ENCODE data around the gene MACF1.
"Not testable (repeated sequence)": the region's sequence is repeated elsewhere in the genome, so short reads cannot be mapped to it uniquely, and the experiment has no call there.

MACF1 gene

DNA sequence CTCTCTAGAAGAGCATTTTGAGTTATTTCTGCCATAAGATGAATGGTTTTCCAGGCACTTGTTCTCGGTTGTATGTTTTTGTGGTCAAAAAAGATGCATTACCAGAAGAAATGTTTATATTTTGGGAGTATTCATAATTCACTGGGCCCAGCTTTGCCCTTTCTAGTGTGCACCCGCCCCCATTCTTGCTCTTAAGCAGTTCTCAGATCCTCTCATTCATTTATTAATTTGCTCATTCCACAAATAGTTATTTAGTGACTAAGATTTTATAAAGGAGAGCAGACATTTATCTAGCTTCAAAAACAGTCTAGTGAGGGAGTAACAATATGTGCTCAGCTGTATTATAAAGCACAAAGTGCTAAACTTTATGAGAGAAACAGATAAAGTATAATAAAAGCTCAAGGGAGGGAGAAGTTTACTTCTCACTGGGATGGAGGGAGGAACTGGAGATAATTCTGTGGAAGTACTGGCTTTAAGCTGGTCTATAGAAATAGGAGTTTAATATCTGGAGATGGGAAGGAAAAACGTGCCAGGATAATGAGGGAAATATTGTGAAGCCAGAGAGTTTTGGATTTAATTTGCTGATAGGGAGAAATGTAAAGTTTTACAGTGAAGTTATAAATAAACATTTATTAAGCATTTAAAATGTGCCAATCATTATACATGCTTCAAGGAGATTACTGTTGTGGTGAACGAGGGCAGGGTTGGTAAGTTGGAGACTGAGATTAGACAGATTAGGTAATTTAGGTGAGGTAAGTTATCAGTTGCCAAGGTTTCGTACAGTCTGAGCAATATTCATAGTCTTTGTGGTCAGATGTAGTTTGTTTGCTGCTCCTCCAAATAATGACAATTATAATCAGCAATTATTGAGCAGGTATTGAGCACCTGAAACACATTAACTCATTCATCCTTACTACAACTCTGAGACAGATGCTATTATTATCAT, 9.1 kb upstream of the MACF1 start:
- TF ChIP-seq, protein P1, sequence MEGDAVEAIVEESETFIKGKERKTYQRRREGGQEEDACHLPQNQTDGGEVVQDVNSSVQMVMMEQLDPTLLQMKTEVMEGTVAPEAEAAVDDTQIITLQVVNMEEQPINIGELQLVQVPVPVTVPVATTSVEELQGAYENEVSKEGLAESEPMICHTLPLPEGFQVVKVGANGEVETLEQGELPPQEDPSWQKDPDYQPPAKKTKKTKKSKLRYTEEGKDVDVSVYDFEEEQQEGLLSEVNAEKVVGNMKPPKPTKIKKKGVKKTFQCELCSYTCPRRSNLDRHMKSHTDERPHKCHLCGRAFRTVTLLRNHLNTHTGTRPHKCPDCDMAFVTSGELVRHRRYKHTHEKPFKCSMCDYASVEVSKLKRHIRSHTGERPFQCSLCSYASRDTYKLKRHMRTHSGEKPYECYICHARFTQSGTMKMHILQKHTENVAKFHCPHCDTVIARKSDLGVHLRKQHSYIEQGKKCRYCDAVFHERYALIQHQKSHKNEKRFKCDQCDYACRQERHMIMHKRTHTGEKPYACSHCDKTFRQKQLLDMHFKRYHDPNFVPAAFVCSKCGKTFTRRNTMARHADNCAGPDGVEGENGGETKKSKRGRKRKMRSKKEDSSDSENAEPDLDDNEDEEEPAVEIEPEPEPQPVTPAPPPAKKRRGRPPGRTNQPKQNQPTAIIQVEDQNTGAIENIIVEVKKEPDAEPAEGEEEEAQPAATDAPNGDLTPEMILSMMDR (IDR thresholded peaks at IDR 0.05; ENCODE audit: insufficient read depth, low read length, poor library complexity, severe bottlenecking), result no peak
- peak; percentile 47 for DNase-seq (ENCODE audit: extremely low read depth, insufficient read length)
- Histone ChIP-seq H3K4me3 (replicated peaks; ENCODE audit: low read depth, low read length) (no peak overlapping the region), H3K36me3 (ENCODE audit: control insufficient read depth, insufficient read depth, low read length) (no peaks in the 10 kb centered on the region), H3K27me3 (replicated peaks; ENCODE audit: control insufficient read depth, insufficient read depth, low read length) (no peaks in the 10 kb centered on the region)

GRCh38 chr1:39196244-39197215, 8.0 kb upstream of the MACF1 start:
- peak; percentile 53 for DNase-seq (ENCODE audit: extremely low read depth, insufficient read length)
- Histone ChIP-seq H3K4me3 (replicated peaks; ENCODE audit: low read depth, low read length) (no peak overlapping the region; the same call in 1 of the 2 replicates), H3K27me3 (replicated peaks; ENCODE audit: control insufficient read depth, insufficient read depth, low read length) (no peaks in the 10 kb centered on the region)

DNA sequence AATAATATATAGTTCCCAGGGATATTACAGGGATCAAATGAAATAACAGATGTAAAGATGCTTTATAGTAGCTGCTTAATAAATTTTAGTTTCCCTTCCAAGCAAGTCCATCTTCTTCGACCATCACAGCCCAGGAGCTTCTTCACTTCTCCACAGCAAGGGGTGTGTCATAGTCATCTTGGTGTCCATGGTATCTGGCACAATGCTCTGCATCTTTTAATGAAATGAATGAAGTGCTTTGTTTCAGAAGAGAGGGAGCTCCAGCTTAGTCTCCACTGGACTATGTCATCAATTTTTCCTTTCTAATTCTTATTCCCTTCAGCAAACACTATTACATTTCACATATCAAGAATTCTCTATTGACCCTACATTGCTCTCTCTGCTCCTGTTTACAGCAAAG, 4.9 kb upstream of the MACF1 start:
- H3K27me3 ChIP-seq (replicated peaks; ENCODE audit: control insufficient read depth, insufficient read depth, low read length), result no peaks in the 10 kb centered on the region
- no peak overlapping the region for H3K4me3 ChIP-seq (replicated peaks; ENCODE audit: low read depth, low read length)
- H3K36me3 ChIP-seq (ENCODE audit: control insufficient read depth, insufficient read depth, low read length), result no peaks in the 10 kb centered on the region
- TF ChIP-seq, protein P1 (IDR thresholded peaks at IDR 0.05; ENCODE audit: insufficient read depth, low read length, poor library complexity, severe bottlenecking), result no peak
- DNase-seq (ENCODE audit: extremely low read depth, insufficient read length), result no peak

More at GRCh38 chr1:39196244-39197215, 8.0 kb upstream of the MACF1 start:
- TF ChIP-seq, protein P1 (IDR thresholded peaks at IDR 0.05; ENCODE audit: insufficient read depth, low read length, poor library complexity, severe bottlenecking), result no peak
- no peaks in the 10 kb centered on the region for H3K36me3 ChIP-seq (ENCODE audit: control insufficient read depth, insufficient read depth, low read length)

GRCh38 chr1:39205102-39205780, 746 bp downstream of the MACF1 start:
- TF ChIP-seq, protein P1 (IDR thresholded peaks at IDR 0.05; ENCODE audit: insufficient read depth, low read length, poor library complexity, severe bottlenecking), result no peak
- no peak for DNase-seq (ENCODE audit: extremely low read depth, insufficient read length)
- H3K4me3 ChIP-seq (replicated peaks; ENCODE audit: low read depth, low read length), result peak overlapping the region; percentile 43
- no peaks in the 10 kb centered on the region for H3K27me3 ChIP-seq (replicated peaks; ENCODE audit: control insufficient read depth, insufficient read depth, low read length)
- H3K36me3 ChIP-seq (ENCODE audit: control insufficient read depth, insufficient read depth, low read length), result no peaks in the 10 kb centered on the region

DNA sequence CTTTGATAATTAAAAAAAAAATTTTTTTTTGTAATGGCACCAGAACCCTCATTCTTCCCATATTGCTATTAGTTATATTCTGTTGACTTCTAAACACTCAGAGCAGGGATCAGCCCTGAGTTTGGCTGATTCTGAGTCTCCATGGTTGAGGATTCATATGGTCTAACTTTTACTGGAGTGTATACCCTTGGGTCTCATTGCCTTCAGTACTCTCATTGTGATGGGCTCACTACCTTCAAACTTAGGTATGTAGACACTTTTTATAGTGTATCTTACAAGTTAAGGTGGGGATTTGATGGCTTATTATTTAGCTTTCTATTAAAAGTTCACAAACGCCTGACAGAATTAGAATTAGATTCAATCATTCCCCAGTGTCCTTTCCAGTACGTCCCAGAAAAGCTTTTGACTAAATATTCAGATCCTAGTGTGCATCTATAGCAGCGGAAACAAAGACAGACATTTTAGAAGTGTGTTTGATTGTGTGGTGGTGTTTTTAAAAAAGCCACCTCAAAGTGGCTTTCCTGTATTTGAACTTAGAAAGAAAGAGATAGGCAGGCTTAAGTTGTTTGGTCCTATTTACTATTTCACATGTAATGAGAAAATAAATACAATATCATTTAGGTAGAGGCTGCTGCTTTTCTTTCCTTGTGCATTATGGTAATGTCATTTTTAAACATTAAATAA, 1.4 kb downstream of the MACF1 start:
- DNase-seq (ENCODE audit: extremely low read depth, insufficient read length), result no peak
- Histone ChIP-seq H3K4me3 (replicated peaks; ENCODE audit: low read depth, low read length) (peak overlapping the region; percentile 26; the same call in 1 of the 2 replicates), H3K36me3 (ENCODE audit: control insufficient read depth, insufficient read depth, low read length) (no peaks in the 10 kb centered on the region), H3K27me3 (replicated peaks; ENCODE audit: control insufficient read depth, insufficient read depth, low read length) (no peaks in the 10 kb centered on the region)
- TF ChIP-seq, protein P1 (IDR thresholded peaks at IDR 0.05; ENCODE audit: insufficient read depth, low read length, poor library complexity, severe bottlenecking), result no peak

DNA sequence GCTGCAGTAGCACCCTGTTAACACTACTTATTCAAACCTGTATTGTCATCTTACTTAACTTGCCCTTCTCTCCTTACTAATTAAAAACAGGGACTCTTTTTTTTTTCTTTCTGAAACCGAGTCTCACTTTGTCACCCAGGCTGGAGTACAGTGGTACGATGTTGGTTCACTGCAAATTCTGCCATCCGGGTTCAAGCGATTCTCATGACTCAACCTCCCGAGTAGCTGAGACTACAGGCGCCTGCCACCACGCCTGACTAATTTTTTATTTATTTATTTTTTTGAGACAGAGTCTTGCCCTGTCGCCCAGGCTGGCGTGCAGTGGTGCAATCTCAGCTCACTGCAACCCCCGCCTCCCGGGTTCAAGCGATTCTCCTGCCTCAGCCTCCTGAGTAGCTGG, 3.9 kb downstream of the MACF1 start:
- H3K4me3 ChIP-seq (replicated peaks; ENCODE audit: low read depth, low read length); H3K36me3 ChIP-seq (ENCODE audit: control insufficient read depth, insufficient read depth, low read length); DNase-seq (ENCODE audit: extremely low read depth, insufficient read length); H3K27me3 ChIP-seq (replicated peaks; ENCODE audit: control insufficient read depth, insufficient read depth, low read length): not testable (repeated sequence)

Data from GM06990 (cell line).